ENCODE results near the gene SCN7A.

DNA sequence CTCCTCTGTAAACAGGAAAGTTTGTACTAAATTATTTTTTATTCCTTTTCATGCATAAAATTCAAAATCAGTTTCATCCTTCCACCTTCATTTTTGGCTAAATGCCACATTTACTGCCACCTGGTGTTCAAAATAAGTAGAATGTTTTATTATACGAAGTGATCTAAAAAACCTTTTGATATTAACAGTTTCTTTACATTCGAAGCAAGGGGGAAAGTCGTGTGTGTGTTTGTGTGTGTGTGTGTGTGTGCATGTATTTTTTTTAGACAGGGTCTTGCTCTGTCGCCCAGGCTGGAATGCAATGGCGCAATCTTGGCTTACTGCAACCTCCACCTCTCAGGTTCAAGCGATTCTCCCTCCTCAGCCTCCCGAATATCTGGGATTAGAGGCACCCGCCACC is 109.3 kb downstream of the SCN7A start:
- TF ChIP-seq CTCF (IDR thresholded peaks at IDR 0.05) (peak in 5 of 6 experiments; percentile 18 to 59 (median 38)), POLR2A (IDR thresholded peaks at IDR 0.05) (no peak)

Measured in esophagus squamous epithelium (tissue), 4 donors.